COLO668 (cell line): ENCODE results near the gene MED9.
"Not testable (repeated sequence)": the region's sequence is repeated elsewhere in the genome, so short reads cannot be mapped to it uniquely, and the experiment has no call there.

ENCODE experiments used
- DNase-seq: peaks from one replicate; lab custom pipeline; 2025; ENCODE audit not compliant: unreplicated experiment; lab: John Stamatoyannopoulos, UW

The MED9 gene

DNA sequence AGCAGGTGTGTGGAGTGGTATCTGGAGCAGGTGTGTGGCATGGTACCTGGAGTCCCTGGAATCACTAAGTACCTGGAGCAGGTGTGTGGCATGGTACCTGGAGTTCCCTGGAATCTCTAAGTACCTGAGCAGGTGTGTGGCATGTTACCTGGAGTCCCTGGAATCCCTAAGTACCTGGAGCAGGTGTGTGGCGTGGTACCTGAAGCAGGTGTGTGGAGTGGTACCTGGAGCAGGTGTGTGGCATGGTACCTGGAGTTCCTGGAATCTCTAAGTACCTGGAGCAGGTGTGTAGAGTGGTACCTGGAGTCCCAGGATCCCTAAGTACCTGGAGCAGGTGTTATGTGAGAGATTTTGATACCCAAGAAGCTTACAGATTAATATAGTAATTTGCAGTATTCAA is 22.1 kb upstream of the MED9 start:
- peak; percentile 65 for DNase-seq

DNA sequence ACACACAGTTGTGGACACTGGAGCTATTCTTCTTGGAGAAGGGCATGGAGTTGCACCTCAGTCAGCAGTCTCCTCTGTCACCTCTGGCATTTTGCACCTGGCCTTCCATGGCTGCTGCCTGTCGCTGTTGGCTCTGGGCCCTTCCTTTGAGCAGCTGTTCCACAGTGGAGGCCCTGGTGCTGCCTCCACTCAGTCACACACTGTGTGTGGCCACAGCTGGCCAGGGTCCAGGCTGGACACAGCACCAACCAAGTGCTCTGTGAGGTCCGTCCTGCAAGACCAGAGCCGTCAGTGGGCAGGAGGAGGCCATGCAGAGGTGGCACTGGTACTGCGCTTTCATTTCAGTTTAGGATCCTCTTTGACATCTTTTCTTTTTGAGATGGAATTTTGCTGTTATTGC is 21.6 kb upstream of the MED9 start:
- peak; percentile 29 for DNase-seq

DNA sequence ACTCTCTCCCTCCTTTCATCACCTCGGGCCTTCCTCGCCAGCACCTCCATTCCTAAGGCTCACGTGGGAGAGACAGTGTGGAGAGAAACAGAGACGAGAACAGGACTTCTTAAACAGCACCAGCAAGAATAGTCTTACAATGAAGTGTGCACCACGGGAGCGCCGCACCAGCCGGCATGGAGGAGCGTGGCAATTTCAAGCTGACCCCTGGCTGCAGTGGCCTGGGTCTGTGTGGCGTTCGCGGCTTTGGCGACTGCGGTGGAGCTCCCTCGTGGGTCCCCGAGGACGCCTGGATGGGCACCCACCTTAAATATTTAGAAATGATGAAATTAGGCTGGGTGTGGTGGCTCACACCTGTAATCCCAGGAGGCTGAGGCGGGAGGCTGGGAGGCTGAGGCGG is 20.5 kb upstream of the MED9 start:
- DNase-seq = no peak

DNA sequence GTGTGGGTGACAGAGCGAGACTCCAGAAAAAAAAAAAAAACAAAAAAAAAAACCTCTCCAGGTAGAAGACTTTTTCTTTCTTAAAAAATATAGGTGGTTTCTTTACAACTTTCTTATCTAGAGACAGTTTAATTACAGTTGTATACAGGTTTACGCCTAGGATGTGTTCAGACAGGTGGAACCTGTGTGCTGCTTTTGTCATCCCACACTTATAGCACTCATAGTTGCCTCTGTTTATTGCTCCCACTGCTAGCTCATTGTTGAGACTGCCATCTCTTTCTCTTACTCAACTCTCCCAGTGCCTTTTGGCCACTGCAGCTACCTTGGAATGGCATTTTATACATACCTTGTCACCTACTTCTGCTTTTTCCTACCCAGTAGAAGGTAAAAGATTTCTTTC is 19.1 kb upstream of the MED9 start:
- DNase-seq = no peak

DNA sequence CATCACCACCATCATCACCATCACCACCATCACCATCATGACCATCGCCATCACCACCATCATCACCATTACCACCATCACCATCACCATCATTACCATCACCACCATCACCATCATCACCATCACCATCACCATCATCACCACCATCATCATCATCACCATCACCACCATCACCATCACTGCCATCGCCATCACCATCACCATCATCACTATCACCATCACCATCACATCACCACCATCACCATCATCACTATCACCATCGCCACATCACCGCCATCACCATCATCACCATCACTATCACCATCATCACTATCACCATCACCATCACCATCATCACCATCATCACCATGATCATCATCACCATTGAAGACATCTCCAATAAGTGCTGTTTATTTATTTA is 16.8 kb upstream of the MED9 start:
- no peak for DNase-seq

DNA sequence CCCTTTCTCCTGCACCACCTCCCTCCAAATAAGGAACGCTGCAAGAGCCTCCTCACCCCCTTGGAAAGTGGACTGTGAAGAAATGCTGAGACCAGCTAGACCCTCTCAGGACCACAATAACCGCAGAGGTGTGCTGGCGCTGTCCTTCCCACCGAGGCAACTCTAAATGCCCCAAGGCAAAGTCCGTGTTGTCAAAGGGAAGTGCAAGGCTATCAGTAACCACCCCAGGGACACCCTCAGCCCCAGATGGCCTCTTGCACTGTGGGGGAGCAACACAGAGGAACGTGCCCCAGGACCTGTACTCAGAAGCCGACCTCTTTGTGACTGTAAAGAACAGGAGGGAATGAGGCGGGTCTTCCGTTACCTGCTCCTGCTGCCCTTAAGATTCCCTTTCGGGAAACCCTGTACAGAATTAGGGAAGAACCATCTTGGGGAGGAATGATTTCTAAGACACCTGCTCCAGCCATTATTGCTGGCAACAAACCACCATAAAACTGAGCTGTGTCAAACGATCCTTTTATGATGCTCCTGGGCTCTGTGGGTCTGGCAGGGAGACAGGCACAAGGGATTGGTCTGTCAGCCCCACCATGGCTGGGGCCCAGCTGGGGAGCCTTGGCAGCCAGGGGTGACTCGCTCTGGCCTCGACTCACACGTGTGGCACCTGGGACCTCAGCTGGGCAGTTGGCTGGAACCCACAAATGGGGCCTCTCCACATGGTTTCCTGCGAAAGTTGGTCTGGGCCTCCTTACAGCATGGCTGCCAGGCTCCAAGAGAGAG is 14.6 kb upstream of the MED9 start:
- DNase-seq = no peak

DNA sequence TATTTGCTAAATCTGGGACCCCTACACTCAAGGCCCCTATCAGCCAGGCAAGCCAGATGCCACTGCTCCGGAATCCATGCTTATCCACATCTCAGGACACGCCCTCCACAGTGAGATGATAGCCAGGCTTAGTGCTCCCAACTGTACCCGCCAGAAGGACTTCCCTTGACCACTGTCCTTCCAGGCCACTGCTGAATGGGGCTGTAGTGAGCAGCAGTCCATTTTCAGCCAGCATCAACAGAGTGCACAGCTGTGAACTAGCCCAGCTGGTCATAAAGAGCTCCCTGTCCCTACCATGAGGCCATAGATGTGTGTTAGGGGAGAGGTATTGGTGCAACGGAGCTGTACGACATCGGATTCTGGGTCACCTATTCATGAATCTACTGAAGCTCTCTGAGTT is 13.0 kb upstream of the MED9 start:
- DNase-seq = no peak

DNA sequence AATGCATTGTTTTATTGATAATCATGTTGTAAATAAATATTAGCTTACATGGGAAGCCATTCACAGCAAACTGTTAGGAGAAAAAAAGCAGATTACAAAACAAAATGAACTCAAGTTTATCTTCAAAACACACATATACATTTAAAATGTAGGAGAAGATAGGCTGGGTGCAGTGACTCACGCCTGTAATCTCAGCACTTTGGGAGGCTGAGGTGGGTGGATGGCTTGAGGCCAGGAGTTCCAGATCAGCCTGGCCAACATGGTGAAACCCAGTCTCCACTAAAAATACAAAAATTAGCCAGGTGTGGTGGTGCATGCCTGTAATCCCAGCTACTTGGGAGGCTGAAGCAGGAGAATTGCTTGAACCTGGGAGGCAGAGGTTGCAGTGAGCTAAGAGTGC is 10.9 kb upstream of the MED9 start:
- not testable (repeated sequence) for DNase-seq

DNA sequence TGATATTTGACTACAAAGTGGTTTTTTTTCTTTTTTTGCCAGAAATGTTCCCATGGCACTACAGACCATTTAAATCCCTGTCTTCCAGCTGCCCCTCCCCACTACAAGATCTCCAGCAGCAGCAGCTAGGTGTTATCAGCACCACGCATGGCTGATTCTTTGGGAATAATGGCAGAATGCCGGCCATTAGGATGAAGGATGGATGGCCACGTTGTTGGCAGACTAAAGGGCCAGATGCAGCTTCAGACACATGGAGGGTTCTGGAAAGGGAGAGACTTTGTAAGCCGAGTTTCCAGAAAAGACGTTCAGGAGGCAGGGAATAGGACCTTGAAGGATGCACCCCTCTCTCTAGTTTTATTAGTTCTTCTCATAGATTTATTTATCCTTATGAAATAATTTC is 10.3 kb upstream of the MED9 start:
- DNase-seq = no peak

DNA sequence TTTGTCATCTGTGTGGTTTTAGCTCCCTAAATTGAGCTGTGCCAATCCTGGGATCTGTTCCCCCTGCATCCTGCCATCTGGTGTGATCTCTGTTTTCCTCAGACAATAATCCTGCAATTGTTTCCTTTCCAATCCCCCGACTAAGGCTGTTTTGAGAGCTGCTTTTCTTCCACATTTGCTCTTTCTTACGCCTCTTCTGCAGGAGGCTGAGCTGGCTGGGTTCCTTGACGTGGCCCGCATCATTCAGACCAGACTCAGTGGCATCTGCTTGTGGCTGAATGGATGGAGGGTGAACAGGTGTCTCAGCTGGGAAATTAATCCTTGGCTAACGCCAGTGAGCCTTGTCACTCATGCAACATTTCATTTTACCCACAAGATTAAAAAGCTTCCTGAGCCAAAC is 9.8 kb upstream of the MED9 start:
- DNase-seq = no peak

DNA sequence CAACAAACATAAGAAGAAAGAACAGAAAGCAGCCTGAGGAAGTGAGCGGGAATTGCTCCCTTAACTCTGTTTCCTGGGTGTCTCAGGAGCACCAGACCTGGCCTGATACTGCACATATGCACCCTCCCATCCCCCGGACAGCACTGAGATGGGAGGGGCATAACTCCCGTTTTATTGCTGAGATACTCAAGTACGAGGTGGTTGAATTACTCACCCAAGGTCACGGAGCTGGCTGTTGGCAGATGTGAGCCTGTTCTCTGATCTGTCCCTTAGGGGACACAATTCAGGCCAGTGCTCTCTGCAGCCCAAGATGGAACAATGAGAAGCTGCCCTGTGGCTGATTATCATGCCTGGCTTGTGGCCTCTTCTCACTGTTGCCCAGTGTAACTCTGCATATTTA is 9.1 kb upstream of the MED9 start:
- DNase-seq = no peak

DNA sequence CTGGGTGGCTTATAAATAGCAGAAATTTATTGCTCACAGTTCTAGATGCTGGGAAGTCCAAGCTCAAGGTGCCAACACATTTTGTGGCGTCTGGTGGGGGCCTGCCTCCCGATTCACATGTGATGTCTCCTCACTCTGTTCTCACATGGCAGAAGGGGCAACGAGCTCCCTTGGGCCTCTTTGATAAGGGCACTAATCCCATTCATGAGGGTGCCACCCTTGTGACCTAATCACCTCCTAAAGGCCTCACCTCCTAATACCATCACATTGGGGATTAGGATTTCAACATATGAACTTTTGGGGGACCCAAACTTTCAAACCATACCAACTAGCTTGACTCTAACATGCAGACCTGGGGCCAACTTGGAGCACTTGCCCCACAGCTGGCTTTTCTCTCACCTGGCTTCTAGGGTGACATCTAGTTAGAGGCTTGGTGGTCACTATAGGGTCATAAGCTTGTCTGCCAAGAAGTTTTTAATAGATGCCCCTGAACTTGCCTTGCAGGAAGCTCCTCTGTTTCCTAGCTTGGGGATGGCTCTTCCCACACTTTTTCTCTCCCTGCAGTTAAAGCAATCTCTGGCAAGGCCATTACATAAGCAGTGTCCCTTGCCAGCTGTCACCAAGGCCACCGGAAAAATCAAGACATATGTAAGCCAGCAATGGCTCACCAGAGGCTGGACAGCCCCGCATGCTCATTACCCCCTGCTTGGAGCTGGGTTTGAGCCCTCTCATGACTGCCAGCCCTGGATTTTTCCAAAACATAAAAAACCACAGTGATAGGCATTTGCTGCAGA is 8.4 kb upstream of the MED9 start:
- no peak for DNase-seq

DNA sequence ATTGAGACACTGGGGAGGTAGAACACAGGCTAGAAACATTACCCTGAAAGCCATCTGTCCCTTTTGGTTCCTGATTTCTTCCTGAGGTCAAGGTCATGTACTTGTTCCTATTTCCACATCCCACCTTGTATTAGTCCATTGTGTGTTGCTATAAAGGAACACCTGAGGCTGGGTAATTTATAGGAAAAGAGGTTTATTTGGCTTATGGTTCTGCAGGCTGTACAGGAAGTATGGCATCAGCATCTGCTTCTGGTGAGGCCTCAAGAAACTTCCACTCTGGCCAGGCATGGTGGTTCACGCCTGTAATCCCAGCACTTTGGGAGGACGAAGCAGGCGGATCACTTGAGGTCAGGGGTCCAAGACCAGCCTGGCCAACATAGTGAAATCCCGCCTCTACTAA is 7.4 kb upstream of the MED9 start:
- no peak for DNase-seq

DNA sequence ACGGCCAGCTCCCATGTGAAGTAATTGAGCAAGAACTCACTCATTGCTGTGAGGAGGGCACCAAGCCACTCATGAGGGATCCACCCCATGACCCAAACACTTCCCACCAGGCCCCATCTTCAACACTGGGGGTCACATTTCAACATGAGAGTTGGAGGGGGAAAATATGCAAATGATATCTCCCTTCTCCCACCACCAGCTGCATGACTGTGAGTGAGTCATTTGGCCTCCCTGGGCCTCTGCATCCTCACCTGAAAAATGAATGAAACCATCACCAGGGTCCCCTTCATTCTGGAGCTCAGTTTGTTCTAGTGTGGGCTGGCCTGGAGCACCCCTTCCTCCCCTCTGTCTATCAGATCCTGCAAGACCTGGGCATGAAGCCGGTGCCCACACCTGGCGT is 6.8 kb upstream of the MED9 start:
- no peak for DNase-seq

DNA sequence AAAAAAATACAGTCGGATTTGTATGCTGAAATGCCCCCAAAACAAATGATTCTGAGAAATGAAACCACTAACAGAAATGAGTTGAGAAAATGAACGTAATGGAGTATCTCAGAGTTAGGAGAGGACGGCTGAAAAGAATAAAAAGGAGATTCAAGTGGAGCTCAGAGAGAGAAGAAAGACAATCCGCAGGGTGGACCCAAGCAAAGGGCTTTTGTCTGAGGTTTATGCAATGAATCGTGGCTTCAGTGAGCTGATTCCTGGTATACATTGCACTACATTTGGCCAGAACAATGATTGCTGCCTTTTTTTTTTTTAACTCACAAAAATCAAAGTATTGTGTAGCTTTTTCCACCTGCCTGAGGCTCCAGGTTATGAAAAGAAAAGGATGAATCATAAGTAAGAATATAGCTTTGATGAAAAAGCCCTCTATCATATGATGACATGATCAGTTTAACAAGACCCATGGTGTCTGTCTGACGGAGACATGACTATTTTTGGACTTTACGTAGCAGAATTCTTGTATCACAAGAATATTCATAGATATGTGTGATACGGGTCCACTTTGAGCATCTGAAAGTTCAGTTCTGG is 4.4 kb upstream of the MED9 start:
- DNase-seq = no peak

DNA sequence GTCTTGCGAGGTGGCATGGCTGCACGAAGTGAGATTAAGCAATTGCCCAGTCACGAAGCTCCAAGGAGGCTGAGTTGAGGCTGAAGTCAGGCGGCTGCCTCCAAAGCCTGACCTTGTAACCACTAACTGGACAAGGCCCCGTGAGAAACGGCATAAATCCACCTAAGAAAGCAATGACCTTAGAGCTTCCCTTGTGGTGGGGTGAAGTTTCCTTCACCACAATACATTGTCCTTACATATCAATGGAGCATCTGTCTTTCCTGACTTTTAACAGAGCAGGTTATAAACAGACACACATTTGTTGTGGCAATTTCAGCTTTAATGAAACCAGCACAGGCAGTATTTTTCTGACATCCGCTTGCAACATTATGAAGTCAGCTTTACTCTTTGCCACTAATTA is 2.5 kb upstream of the MED9 start:
- DNase-seq = no peak

DNA sequence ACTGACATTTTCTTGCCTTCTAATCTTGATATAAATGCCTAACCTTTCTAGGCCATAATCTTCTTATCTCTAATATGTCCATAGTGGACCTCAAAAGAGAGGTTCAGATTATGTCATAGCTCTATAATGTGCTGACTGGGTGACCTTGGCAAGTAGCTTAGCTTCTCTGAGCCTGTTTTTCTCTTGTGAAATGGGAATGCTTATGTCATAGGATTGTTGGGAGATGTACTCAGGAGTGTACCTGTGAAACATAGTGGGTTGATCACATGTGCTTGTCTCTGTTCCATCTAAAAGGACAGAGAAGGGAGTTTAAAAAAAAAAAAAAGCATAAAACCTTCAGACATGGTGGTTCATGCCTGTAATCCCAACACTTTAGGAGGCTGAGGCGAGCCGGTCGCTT is 2.4 kb downstream of the MED9 start:
- DNase-seq = no peak

DNA sequence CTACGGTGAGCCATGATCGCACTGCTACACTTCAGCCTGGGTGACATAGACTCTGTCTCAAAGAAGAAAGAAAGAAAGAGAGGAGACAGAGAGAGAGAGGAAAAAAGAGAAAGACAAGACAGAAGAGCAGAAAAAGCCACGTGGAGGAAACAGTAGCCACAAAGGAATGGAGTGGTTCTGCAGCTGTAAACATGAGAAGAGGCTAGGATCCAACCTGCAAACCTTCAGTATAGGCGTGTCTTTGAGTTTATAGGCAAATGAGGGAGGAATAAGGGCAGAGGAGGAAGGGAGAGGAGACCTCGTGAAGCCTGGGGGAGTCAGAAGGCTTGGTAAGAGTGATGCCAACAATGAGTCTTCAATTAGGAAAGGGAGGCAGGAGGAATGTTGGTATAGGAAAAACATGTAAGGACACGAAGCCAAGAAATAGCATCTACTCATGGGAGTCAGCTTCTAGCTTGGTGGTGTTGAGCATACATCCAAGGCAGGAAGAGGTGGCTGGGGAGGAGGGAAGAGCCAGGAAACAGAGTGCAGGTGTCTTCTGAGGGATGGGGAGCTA is 3.9 kb downstream of the MED9 start:
- no peak for DNase-seq

DNA sequence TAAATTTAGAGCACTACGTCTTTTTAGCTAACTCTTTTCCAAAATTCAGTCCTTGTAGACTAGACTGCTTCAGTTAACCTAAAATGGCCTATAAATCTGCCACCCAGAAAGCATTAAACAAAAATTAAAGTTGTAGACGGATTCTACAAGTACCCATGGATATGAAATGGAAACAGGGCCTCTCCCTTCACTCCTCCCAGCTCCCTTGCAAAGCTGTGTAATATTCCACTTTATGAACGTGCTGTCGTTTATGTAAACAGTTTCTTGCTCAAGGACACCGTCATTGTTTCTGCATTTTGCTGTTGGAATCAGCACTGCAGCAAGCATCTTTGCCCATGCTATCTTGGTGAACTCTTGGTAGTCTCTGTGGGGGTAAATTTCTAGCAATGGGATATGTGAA is 5.1 kb downstream of the MED9 start:
- DNase-seq = no peak

DNA sequence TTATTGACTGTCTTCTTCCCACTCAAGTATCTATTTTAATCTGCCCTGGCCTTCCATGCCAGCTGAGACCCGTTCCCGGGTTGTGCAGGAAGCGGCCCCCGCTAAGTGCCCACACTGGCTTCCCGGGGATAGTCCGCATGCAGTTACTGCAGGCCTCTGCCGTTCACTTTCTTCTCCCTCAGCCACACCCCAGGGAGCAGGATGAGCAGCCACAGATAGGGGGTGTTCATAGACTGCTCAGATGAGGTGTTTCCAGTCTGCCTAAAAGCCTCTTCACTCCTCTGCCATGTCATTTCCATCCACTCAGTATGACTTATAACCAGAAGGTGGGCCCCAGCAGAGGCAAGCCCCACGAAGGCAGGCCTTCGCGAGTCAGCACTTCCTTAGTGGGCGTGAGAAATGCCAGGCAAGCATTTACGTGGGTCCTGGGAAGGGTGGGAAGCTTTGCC is 7.7 kb downstream of the MED9 start:
- no peak for DNase-seq

DNA sequence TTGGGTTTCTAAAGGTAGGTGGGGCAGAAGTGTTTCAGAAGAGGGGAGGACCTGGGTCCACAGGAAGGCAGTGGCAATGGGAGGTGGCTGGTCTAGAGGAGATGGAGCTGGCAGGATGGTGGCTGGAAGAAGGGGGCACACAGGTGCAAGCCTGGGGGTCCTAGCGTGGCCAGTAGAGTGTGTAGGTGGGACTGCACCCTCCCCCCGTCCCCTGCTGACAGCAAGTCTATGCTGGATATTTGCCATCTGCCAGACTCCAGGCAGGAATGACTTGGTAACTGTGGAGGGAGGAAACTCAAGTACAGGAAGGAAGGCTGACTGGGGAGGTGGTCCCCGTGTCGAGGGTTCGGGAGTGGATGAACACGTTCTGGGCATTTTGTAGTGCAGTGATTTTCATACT is 8.6 kb downstream of the MED9 start:
- DNase-seq = no peak

DNA sequence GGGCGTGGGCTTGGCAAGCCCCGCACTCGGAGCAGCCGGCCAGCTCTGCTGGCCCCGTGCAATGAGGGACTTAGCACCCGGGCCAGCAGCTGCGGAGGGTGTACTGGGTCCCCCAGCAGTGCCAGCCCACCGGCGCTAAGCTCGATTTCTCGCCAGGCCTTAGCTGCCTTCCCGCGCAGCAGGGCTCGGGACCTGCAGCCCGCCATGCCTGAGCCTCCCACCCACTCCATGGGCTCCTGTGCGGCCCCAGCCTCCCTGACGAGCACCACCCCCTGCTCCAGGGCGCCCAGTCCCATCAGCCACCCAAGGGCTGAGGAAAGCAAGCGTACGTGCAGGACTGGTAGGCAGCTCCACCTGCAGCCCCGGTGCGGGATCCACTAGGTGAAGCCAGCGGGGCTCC is 9.6 kb downstream of the MED9 start:
- DNase-seq = not testable (repeated sequence)
